Muscle of leg (tissue), 11 donors: Measurements from ENCODE around the gene TENM4. TPM values are rescaled to one million over a fixed set of nuclear protein-coding genes. Genes with fewer than 3 reads are reported as not detected.

Source experiments
- DNase-seq: peaks from one replicate; pipeline ENCODE4 v3.0.0; 2013
- H3K27ac ChIP-seq: one replicate; pipeline ENCODE4 v1.5.1; 2013; ENCODE audit warnings: mild to moderate bottlenecking, low read length, control low read depth
- H3K27me3 ChIP-seq: one replicate; pipeline ENCODE4 v1.6.1; 2013; ENCODE audit warnings: low read length; ENCODE audit not compliant: control insufficient read depth, insufficient read depth
- H3K36me3 ChIP-seq: one replicate; pipeline ENCODE4 v1.6.1; 2013; ENCODE audit warnings: low read length; ENCODE audit not compliant: control insufficient read depth, insufficient read depth
- H3K4me1 ChIP-seq: one replicate; pipeline ENCODE4 v1.6.1; 2013; ENCODE audit warnings: low read length; ENCODE audit not compliant: control insufficient read depth, insufficient read depth
- H3K4me3 ChIP-seq: one replicate; pipeline ENCODE4 v1.5.1; 2013; ENCODE audit warnings: low read length, control low read depth
- H3K9me3 ChIP-seq: replicated peaks from 2 replicates; pipeline ENCODE4 v1.6.1; 2013; ENCODE audit warnings: low read depth, low read length; ENCODE audit not compliant: control insufficient read depth
- WGBS: methylation state at CpG from one replicate; pipeline ENCODE4 v1.1.5; 2013; ENCODE audit warnings: missing lambda C conversion rate; ENCODE audit not compliant: insufficient coverage; 5-methylcytosine and 5-hydroxymethylcytosine counted together
- polyA plus RNA-seq, 8 donors: library from polyadenylated mRNA; unstranded; fragments of 120-200 nt; gene quantifications; one replicate each; pipeline versions ENCODE4 v1.2.1 to v1.2.3, GENCODE V29; 2013; ENCODE audit warnings: inconsistent platforms in 1 of 8, low replicate concordance in 1 of 8; ENCODE audit not compliant: insufficient read length in 8 of 8, insufficient read depth in 1 of 8
- total RNA-seq: library from RNA; stranded (reverse); fragments of 120-200 nt; gene quantifications from one replicate; pipeline ENCODE4 v1.2.4, GENCODE V29; 2013

Gene TENM4
- total and polyA plus RNA-seq, 9 donors: 4.6 to 13.8 (median 10.3) TPM

DNA sequence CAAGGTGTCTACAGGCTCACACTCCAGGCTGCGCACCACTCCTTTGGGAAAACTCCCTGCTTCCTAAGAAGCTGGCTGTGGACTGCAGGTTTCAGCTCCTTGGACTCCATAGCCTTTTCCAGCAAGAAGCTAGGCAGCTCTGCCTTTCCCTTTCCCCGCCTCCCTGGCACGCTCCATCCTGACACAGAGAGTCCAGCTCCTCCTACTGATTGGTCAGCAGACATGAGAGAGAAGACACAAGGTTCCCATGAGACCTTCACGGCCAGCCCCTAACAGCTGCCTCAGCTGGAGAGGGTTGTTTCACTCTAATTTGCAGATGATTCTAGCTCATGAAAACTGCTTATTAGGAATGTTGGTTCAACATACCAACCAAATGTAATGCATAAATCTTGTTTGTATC lies 27.6 kb downstream of the TENM4 start:
- no peak overlapping the region for H3K4me3 ChIP-seq
- 3% methylated on average over 3 of the region's 4 CpGs for WGBS
- H3K27ac ChIP-seq: peak overlapping the region; percentile 67
- peaks cover 33% of the 10 kb centered on the region for H3K4me1 ChIP-seq
- H3K36me3 ChIP-seq: no peaks in the 10 kb centered on the region
- H3K27me3 ChIP-seq: no peaks in the 10 kb centered on the region
- peak; percentile 99 for DNase-seq
- peaks cover 3% of the 10 kb centered on the region for H3K9me3 ChIP-seq

DNA sequence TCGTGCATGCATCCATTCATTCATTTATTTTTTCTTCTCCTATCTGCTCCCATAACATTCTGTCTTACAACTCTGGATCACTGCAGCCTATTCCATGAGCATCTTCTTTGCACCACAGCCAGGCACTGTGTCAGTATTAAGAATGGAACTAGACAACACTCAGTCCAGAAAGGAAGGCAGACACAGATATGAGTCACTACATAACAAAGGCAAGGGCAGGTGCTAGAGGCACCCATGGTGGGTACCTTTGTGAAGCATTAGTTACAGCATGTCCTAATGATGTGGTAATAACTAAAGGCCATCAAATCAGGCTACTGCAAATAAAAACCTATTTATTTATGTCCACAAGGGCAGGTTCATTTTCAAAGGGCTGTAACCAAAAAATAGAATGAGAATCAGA lies 28.1 kb downstream of the TENM4 start:
- Histone ChIP-seq H3K36me3 (no peaks in the 10 kb centered on the region), H3K27ac (peak overlapping the region; percentile 67), H3K9me3 (peaks cover 3% of the 10 kb centered on the region), H3K4me1 (peaks cover 33% of the 10 kb centered on the region), H3K4me3 (no peak overlapping the region), H3K27me3 (no peaks in the 10 kb centered on the region)
- 91% methylated on average over 1 of the region's 1 CpG for WGBS
- DNase-seq: no peak

DNA sequence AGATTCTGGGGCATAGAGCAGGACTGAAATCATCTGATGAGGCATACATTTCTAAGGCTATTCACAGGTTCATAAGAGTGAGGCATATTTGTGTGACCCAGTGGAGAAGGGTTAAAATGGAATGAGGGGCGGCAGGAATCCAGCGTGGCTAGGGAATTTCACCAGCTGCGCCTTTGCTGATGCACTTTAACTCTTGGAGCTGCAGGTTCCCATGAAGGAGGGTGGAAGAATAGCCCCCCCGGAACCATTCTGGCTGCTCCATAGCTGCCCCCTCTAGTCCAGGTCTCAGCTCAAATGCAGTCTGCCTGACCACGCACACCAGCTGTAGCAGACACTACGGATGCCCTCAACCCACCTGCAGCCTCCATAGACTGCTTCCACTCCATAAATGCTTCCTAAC lies 31.5 kb downstream of the TENM4 start:
- Histone ChIP-seq H3K9me3 (no peaks in the 10 kb centered on the region), H3K4me1 (peaks cover 24% of the 10 kb centered on the region), H3K4me3 (no peak overlapping the region), H3K27me3 (no peaks in the 10 kb centered on the region), H3K36me3 (no peaks in the 10 kb centered on the region), H3K27ac (no peak overlapping the region)
- no peak for DNase-seq
- 45% methylated on average over 6 of the region's 6 CpGs for WGBS

DNA sequence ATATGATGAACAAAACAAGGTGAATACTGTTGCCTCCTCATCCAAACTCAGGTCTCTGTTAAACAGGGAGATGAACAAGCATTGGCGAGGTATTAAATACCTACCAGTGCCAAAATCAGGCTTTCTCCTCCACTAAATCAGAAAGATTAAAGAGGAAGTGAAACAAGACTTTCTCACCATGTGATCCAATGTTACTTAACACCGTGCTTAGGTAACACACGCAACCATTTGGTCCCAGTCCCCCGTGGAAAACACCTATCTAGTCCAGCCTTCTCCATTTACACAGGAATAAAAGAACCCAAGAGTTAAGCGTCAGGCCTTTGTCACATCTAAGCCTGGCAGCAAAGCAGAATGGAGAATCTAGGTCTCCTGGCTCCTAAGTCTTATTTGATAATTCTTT lies 34.5 kb downstream of the TENM4 start:
- Histone ChIP-seq H3K9me3 (no peaks in the 10 kb centered on the region), H3K4me3 (no peak overlapping the region), H3K36me3 (no peaks in the 10 kb centered on the region), H3K27me3 (no peaks in the 10 kb centered on the region), H3K27ac (no peak overlapping the region), H3K4me1 (peaks cover 7% of the 10 kb centered on the region)
- WGBS: no CpG with 5 or more reads among the region's 5 CpGs
- DNase-seq: no peak

DNA sequence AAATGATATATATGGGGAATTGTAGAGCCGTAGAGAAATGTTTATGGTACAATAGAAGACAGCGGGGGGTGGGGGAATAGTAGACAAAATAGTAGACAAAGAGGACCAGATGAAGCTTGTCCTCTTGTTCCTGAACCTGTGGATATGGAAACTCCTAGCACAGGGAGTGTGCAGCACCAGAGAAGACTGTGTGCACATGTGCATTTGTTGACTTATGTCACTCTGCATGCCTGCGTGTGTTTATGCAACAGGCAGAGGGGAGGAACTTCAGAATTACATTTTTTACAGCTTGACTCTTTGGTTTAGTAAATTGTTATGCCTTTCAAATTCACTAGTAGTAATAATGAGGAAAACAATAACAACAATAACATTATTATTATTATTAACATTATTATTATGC lies 36.0 kb downstream of the TENM4 start:
- H3K4me1 ChIP-seq: peaks cover 13% of the 10 kb centered on the region
- H3K27ac ChIP-seq: no peak overlapping the region
- H3K4me3 ChIP-seq: no peak overlapping the region
- H3K9me3 ChIP-seq: no peaks in the 10 kb centered on the region
- DNase-seq: no peak
- WGBS: 54% methylated on average over 2 of the region's 3 CpGs
- H3K27me3 ChIP-seq: no peaks in the 10 kb centered on the region
- H3K36me3 ChIP-seq: no peaks in the 10 kb centered on the region

DNA sequence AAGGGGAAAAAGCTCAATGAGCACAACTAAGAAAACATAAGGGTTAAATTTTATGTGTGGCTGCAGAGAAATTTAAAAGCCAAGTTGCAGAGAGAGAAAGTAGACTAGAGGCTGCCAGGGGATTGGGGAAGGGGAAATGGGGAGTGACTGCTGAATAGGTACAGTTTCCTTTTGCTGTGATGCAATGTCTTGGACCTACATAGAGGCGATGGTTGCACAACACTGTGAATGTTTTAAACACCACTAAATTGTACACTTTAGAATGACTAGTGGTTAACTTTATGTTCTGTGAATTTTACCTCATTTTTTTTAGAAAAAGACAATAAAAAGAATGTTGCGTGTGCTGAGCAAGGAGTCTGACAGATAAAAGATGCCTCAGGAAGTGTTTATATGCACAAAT lies 36.5 kb downstream of the TENM4 start:
- Histone ChIP-seq H3K9me3 (no peaks in the 10 kb centered on the region), H3K27ac (no peak overlapping the region), H3K36me3 (no peaks in the 10 kb centered on the region), H3K4me1 (peaks cover 9% of the 10 kb centered on the region), H3K27me3 (no peaks in the 10 kb centered on the region), H3K4me3 (no peak overlapping the region)
- WGBS: no CpG with 5 or more reads among the region's 2 CpGs
- no peak for DNase-seq

DNA sequence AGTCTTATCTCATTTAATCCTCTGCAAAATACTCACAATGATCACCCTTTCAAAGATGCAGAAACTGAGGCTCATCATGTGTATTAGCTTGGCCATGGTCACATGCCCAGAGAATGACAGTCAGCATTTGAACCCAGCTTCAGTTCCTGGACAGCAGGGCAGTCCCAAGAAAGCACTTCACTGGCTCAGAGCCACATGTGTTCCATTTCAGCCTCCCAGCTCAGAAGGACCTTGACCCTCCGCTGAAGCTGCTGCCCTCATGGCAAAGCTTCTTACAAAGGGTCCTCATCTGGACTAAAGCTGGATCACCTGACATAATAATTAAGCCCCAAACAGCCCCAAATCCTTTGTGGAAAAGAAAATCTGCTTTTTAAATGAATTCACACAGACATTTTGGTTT lies 37.0 kb downstream of the TENM4 start:
- Histone ChIP-seq H3K36me3 (no peaks in the 10 kb centered on the region), H3K4me3 (no peak overlapping the region), H3K27me3 (no peaks in the 10 kb centered on the region), H3K4me1 (peaks cover 7% of the 10 kb centered on the region), H3K9me3 (no peaks in the 10 kb centered on the region), H3K27ac (no peak overlapping the region)
- WGBS: 75% methylated on average over 1 of the region's 1 CpG
- no peak for DNase-seq

DNA sequence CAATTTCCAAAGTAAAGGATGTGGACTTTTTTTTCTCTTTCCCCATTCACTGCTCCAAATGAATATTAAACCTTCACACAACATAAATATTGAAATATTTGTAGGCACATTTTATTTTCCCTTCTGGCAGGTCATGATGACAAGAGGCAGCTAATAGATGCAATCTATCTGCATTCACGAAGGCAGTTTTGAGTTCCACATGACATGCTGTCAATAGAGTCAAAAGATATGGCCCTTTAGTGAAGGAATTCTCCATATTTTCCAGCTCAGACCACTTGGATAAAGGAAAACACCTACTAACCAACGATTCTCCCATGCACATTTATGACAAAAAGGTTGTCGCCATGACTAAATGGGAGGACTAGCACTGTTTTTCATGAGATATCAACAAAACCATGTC lies 37.9 kb downstream of the TENM4 start:
- Histone ChIP-seq H3K4me3 (no peak overlapping the region), H3K36me3 (no peaks in the 10 kb centered on the region), H3K4me1 (peaks cover 7% of the 10 kb centered on the region), H3K9me3 (no peaks in the 10 kb centered on the region), H3K27ac (no peak overlapping the region), H3K27me3 (no peaks in the 10 kb centered on the region)
- 100% methylated on average over 1 of the region's 3 CpGs for WGBS
- no peak for DNase-seq

DNA sequence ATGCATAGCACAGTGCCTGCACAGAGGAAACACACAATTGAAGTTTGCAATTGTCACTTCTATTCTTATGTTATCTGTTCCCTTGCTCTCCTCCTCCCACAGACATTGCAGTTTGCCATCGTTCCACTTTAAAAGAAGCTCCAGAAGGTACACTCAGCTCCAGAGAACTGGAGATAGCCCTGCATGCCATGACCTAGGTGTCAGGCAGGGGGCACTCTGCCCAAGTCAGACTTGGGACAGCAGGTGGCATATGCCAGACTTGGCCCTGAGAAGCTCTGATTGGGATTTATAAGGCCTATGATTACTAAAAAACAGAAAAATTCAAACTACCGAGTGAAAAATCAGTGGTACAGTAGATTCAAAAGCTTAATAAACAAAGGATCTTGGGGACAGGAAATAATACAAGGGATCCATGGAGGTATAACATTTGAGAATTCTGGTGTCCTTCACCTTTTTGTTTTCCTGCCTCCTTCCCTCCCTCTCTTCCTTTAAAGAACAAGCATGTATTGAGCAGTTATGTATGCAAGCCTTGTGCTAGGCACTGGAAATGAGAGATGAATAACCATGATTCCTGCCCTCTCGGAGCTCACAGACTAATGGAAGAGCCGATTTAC lies 40.0 kb downstream of the TENM4 start:
- WGBS: 89% methylated on average over 3 of the region's 4 CpGs
- H3K4me1 ChIP-seq: peaks cover 7% of the 10 kb centered on the region
- H3K4me3 ChIP-seq: no peak overlapping the region
- no peaks in the 10 kb centered on the region for H3K36me3 ChIP-seq
- DNase-seq: no peak
- H3K27me3 ChIP-seq: no peaks in the 10 kb centered on the region
- no peak overlapping the region for H3K27ac ChIP-seq
- H3K9me3 ChIP-seq: no peaks in the 10 kb centered on the region

DNA sequence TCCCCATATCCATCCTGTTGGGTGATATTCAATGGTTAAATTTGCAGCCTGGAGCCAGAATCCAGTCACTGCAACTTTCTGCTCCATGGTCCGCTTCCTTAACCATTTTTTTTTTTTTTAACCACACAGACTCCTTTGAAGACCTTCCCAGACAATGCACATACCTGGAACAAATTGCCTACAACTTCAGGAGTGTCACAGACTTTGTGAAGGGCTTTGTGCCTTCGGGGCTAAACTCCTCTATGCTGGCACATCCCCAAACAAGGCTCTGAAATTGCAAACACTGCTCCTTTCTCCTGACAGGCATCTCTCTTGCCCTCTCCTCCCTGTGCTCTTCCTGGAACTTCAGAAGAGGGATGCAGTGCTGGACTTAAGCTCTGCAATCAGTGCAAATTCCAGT lies 40.6 kb downstream of the TENM4 start:
- no peaks in the 10 kb centered on the region for H3K27me3 ChIP-seq
- H3K4me3 ChIP-seq: no peak overlapping the region
- no peak overlapping the region for H3K27ac ChIP-seq
- H3K4me1 ChIP-seq: peaks cover 7% of the 10 kb centered on the region
- no peak for DNase-seq
- no peaks in the 10 kb centered on the region for H3K36me3 ChIP-seq
- 15% methylated on average over 2 of the region's 2 CpGs for WGBS
- H3K9me3 ChIP-seq: no peaks in the 10 kb centered on the region

DNA sequence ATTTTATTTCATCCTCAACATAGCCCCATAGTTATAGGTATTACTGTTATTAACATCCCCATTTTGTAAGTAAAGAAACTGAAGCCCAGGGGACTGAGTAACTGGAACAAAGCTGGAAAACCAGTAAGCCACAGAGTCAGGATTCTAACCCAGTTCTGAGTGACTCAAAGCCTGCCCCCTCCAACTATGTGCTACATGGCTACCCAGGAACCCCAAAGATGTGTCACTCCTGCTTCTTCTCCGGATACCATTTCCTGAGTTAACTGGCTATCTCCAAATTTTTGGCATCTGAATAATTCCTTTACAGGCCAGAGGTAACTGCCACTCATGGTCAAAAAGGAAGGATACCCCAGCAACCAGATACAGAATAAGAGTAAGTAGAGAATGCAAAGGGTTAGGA lies 43.6 kb downstream of the TENM4 start:
- Histone ChIP-seq H3K4me1 (peaks cover 9% of the 10 kb centered on the region), H3K27ac (no peak overlapping the region), H3K4me3 (no peak overlapping the region), H3K36me3 (no peaks in the 10 kb centered on the region), H3K9me3 (no peaks in the 10 kb centered on the region), H3K27me3 (no peaks in the 10 kb centered on the region)
- no peak for DNase-seq
- 83% methylated on average over 1 of the region's 1 CpG for WGBS
